T-helper 1 cell treated with Interleukin-12 subunit alpha and Interleukin-12 subunit beta and Interleukin-4 antibody, amounts not matched to agents 30 μg/mL and 1 μg/mL, for 36 hours (primary cell): Measurements from ENCODE around the gene RTP2.

Experiments used
- H3K27ac Mint-ChIP-seq: one replicate; pipeline ENCODE4 v1.8.0; 2021; ENCODE audit warnings: mild to moderate bottlenecking, mixed read lengths
- H3K27me3 Mint-ChIP-seq: one replicate; pipeline ENCODE4 v1.8.0; 2021; ENCODE audit warnings: low read depth, mixed read lengths
- H3K36me3 Mint-ChIP-seq: one replicate; pipeline ENCODE4 v1.8.0; 2021; ENCODE audit warnings: low read depth, mixed read lengths
- H3K4me1 Mint-ChIP-seq: one replicate; pipeline ENCODE4 v1.8.0; 2021; ENCODE audit warnings: low read depth, mixed read lengths
- H3K4me3 Mint-ChIP-seq: one replicate; pipeline ENCODE4 v1.8.0; 2021; ENCODE audit warnings: mild to moderate bottlenecking, moderate library complexity, mixed read lengths
- H3K9me3 Mint-ChIP-seq: one replicate; pipeline ENCODE4 v1.8.0; 2021; ENCODE audit warnings: mixed read lengths

Gene RTP2

GRCh38 chr3:187702507-187703033 is at the start of gene RTP2:
Gene RTP2, minus strand, starts transcription at chr3:187702557. Its CDS starts 429 bp downstream, at chr3:187702128.
- Mint-ChIP-seq H3K27ac (no peak within 1 kb of the TSS), H3K4me3 (no peak within 1 kb of the TSS), H3K27me3 (peaks cover 3% of the 10 kb centered on the region), H3K36me3 (no peaks in the 10 kb centered on the region), H3K9me3 (no peaks in the 10 kb centered on the region), H3K4me1 (no peaks in the 10 kb centered on the region)

GRCh38 chr3:187750513-187751123 is 48.3 kb upstream of the RTP2 start:
- H3K9me3 Mint-ChIP-seq: peaks cover 9% of the 10 kb centered on the region
- H3K27me3 Mint-ChIP-seq: no peaks in the 10 kb centered on the region
- H3K27ac Mint-ChIP-seq: peak overlapping the region; percentile 73
- H3K36me3 Mint-ChIP-seq: peaks cover 5% of the 10 kb centered on the region
- H3K4me3 Mint-ChIP-seq: peak overlapping the region; percentile 62
- peaks cover 54% of the 10 kb centered on the region for H3K4me1 Mint-ChIP-seq

GRCh38 chr3:187750006-187750512 is 47.7 kb upstream of the RTP2 start:
- H3K4me3 Mint-ChIP-seq: peak overlapping the region; percentile 62
- peaks cover 6% of the 10 kb centered on the region for H3K9me3 Mint-ChIP-seq
- H3K27me3 Mint-ChIP-seq: no peaks in the 10 kb centered on the region
- peak overlapping the region; percentile 73 for H3K27ac Mint-ChIP-seq
- H3K4me1 Mint-ChIP-seq: peaks cover 54% of the 10 kb centered on the region
- H3K36me3 Mint-ChIP-seq: peaks cover 7% of the 10 kb centered on the region

GRCh38 chr3:187748050-187748481 is 45.7 kb upstream of the RTP2 start:
- Mint-ChIP-seq H3K27ac (peak overlapping the region; percentile 100), H3K4me3 (peak overlapping the region; percentile 71), H3K27me3 (no peaks in the 10 kb centered on the region), H3K36me3 (peaks cover 12% of the 10 kb centered on the region), H3K4me1 (peaks cover 50% of the 10 kb centered on the region), H3K9me3 (peaks cover 3% of the 10 kb centered on the region)

- H3K27ac Mint-ChIP-seq: peak overlapping the region; percentile 100
- H3K9me3 Mint-ChIP-seq: peaks cover 3% of the 10 kb centered on the region
- peak overlapping the region; percentile 95 for H3K4me3 Mint-ChIP-seq
- peaks cover 51% of the 10 kb centered on the region for H3K4me1 Mint-ChIP-seq
- no peaks in the 10 kb centered on the region for H3K27me3 Mint-ChIP-seq
- H3K36me3 Mint-ChIP-seq: peaks cover 14% of the 10 kb centered on the region
Measured at GRCh38 chr3:187747506-187747905, 45.1 kb upstream of the RTP2 start.

- peaks cover 53% of the 10 kb centered on the region for H3K4me1 Mint-ChIP-seq
- H3K27me3 Mint-ChIP-seq: no peaks in the 10 kb centered on the region
- H3K36me3 Mint-ChIP-seq: peaks cover 13% of the 10 kb centered on the region
- H3K4me3 Mint-ChIP-seq: peak overlapping the region; percentile 95
- peaks cover under 1% of the 10 kb centered on the region for H3K9me3 Mint-ChIP-seq
- H3K27ac Mint-ChIP-seq: peak overlapping the region; percentile 100
Measured at GRCh38 chr3:187746442-187747281, 44.3 kb upstream of the RTP2 start.

- peak overlapping the region; percentile 95 for H3K4me3 Mint-ChIP-seq
- peaks cover 55% of the 10 kb centered on the region for H3K4me1 Mint-ChIP-seq
- no peaks in the 10 kb centered on the region for H3K9me3 Mint-ChIP-seq
- H3K27ac Mint-ChIP-seq: peak overlapping the region; percentile 100
- H3K27me3 Mint-ChIP-seq: no peaks in the 10 kb centered on the region
- peaks cover 11% of the 10 kb centered on the region for H3K36me3 Mint-ChIP-seq
Measured at GRCh38 chr3:187746059-187746441, 43.7 kb upstream of the RTP2 start.

- H3K27me3 Mint-ChIP-seq: no peaks in the 10 kb centered on the region
- H3K4me1 Mint-ChIP-seq: peaks cover 55% of the 10 kb centered on the region
- H3K4me3 Mint-ChIP-seq: peak within 1 kb of the TSS; percentile 95
- peak within 1 kb of the TSS; percentile 100 for H3K27ac Mint-ChIP-seq
- H3K36me3 Mint-ChIP-seq: peaks cover 9% of the 10 kb centered on the region
- no peaks in the 10 kb centered on the region for H3K9me3 Mint-ChIP-seq
Measured at GRCh38 chr3:187745201-187746058, 43.1 kb upstream of the RTP2 start, which contains the start of gene BCL6. Gene BCL6, minus strand, starts transcription at chr3:187745468. Its CDS starts 11,775 bp downstream, at chr3:187733693.

GRCh38 chr3:187744169-187745151 is 42.1 kb upstream of the RTP2 start:
- no peaks in the 10 kb centered on the region for H3K27me3 Mint-ChIP-seq
- H3K9me3 Mint-ChIP-seq: no peaks in the 10 kb centered on the region
- H3K4me3 Mint-ChIP-seq: peak overlapping the region; percentile 95
- H3K27ac Mint-ChIP-seq: peak overlapping the region; percentile 100
- peaks cover 9% of the 10 kb centered on the region for H3K36me3 Mint-ChIP-seq
- H3K4me1 Mint-ChIP-seq: peaks cover 48% of the 10 kb centered on the region

GRCh38 chr3:187743195-187744141 is 41.1 kb upstream of the RTP2 start:
- Mint-ChIP-seq H3K27ac (peak overlapping the region; percentile 100), H3K9me3 (no peaks in the 10 kb centered on the region), H3K4me3 (peak overlapping the region; percentile 95), H3K27me3 (no peaks in the 10 kb centered on the region), H3K36me3 (peaks cover 9% of the 10 kb centered on the region), H3K4me1 (peaks cover 44% of the 10 kb centered on the region)

GRCh38 chr3:187742351-187743171 is 40.2 kb upstream of the RTP2 start:
- H3K4me3 Mint-ChIP-seq: peak overlapping the region; percentile 95
- no peaks in the 10 kb centered on the region for H3K9me3 Mint-ChIP-seq
- peak overlapping the region; percentile 100 for H3K27ac Mint-ChIP-seq
- no peaks in the 10 kb centered on the region for H3K27me3 Mint-ChIP-seq
- H3K36me3 Mint-ChIP-seq: peaks cover 9% of the 10 kb centered on the region
- H3K4me1 Mint-ChIP-seq: peaks cover 36% of the 10 kb centered on the region
